GM13977 (cell line): ENCODE measurements around the gene NFU1.
"Not testable (repeated sequence)": the region's sequence is repeated elsewhere in the genome, so short reads cannot be mapped to it uniquely, and the experiment has no call there.

Source experiments
- DNase-seq: peaks from one replicate; pipeline ENCODE4 v3.0.0; 2012; ENCODE audit warnings: low spot score
- CTCF ChIP-seq: IDR thresholded peaks from 2 replicates; pipeline ENCODE4 v1.5.1; 2012; ENCODE audit warnings: mild to moderate bottlenecking, control low read depth; ENCODE audit not compliant: insufficient read depth; ENCODE audit errors: extremely low read depth, missing control alignments
- in situ Hi-C: fragments of 300-500 bp; cut with MboI; formaldehyde crosslinking; loops from one replicate; pipeline ENCODE4 v1.12.0; 2022; ENCODE audit warnings: low sequenced_read_pairs, low pct_unique_long_range_greater_than_20kb, mixed read lengths, inconsistent platforms; ENCODE audit not compliant: unreplicated experiment

Gene NFU1

GRCh38 chr2:69358914-69359313 is 78.3 kb downstream of the NFU1 start:
- TF ChIP-seq CTCF: no peak
- in situ Hi-C loops: no loop called here
- DNase-seq: no peak

GRCh38 chr2:69356471-69356870 is 80.8 kb downstream of the NFU1 start:
- no peak for TF ChIP-seq CTCF
- in situ Hi-C loops: no loop called here
- DNase-seq: no peak

- in situ Hi-C loops, DNase-seq: not testable (repeated sequence)
Measured at GRCh38 chr2:69354976-69355375, 82.3 kb downstream of the NFU1 start.

- in situ Hi-C loops: no loop called here
- no peak for DNase-seq
- TF ChIP-seq CTCF: no peak
Measured at GRCh38 chr2:69353360-69353759, 83.9 kb downstream of the NFU1 start.

- DNase-seq: no peak
- in situ Hi-C loops: no loop called here
- TF ChIP-seq CTCF: no peak
Measured at GRCh38 chr2:69348781-69349180, 88.5 kb downstream of the NFU1 start.
